Sigmoid colon (tissue), 4 donors: ENCODE measurements around the gene IL32.

Experiments
- EP300 ChIP-seq, 4 donors: sonication (generic); formaldehyde crosslinking; IDR thresholded peaks; one replicate each; pipeline ENCODE4 v1.6.1; 2017; ENCODE audit warnings: antibody characterized with exemption in 4 of 4
- POLR2A ChIP-seq, 2 donors: fragments of 450-650 bp; IDR thresholded peaks; one replicate each; pipeline ENCODE4 v1.6.1; 2016; ENCODE audit warnings: antibody characterized with exemption in 2 of 2, mild to moderate bottlenecking in 2 of 2, moderate library complexity in 2 of 2
- POLR2AphosphoS5 ChIP-seq, 4 donors: sonication (generic); formaldehyde crosslinking; IDR thresholded peaks; one replicate each; pipeline ENCODE4 v1.6.1; 2017; ENCODE audit warnings: antibody characterized with exemption in 4 of 4
- TF ChIP-seq, protein P1 (sequence below), 4 experiments: fragments of 450-650 bp in 3 of 4; fragments of 200-600 bp in 1 of 4; IDR thresholded peaks; one replicate each; pipeline ENCODE4 v1.5.1; 2016 to 2019; ENCODE audit warnings: antibody characterized with exemption in 4 of 4, mild to moderate bottlenecking in 3 of 4, moderate library complexity in 2 of 4

DNA sequence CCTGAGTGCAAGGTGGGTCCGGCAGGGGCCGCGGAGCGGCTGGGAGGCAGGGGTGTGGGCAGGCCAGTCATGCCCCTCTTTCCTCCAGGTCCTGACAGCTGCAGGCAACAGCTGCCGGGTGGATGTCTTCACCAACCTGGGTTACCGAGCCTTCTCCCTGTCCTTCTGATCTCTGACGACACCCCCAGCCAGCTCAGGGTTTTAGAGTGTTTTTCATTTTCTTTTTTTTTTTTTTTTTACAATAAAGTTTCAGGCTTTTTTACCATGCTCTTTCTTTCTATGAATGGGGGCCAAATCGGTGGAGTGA is 38.0 kb upstream of the IL32 start:
- TF ChIP-seq EP300 (IDR thresholded peaks at IDR 0.05): no peak
- no peak for TF ChIP-seq POLR2A (IDR thresholded peaks at IDR 0.05)
- no peak for TF ChIP-seq POLR2AphosphoS5 (IDR thresholded peaks at IDR 0.05)
- TF ChIP-seq, protein P1, sequence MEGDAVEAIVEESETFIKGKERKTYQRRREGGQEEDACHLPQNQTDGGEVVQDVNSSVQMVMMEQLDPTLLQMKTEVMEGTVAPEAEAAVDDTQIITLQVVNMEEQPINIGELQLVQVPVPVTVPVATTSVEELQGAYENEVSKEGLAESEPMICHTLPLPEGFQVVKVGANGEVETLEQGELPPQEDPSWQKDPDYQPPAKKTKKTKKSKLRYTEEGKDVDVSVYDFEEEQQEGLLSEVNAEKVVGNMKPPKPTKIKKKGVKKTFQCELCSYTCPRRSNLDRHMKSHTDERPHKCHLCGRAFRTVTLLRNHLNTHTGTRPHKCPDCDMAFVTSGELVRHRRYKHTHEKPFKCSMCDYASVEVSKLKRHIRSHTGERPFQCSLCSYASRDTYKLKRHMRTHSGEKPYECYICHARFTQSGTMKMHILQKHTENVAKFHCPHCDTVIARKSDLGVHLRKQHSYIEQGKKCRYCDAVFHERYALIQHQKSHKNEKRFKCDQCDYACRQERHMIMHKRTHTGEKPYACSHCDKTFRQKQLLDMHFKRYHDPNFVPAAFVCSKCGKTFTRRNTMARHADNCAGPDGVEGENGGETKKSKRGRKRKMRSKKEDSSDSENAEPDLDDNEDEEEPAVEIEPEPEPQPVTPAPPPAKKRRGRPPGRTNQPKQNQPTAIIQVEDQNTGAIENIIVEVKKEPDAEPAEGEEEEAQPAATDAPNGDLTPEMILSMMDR (IDR thresholded peaks at IDR 0.05): no peak
